ENCODE results near the gene FOXP1.

The FOXP1 gene

DNA sequence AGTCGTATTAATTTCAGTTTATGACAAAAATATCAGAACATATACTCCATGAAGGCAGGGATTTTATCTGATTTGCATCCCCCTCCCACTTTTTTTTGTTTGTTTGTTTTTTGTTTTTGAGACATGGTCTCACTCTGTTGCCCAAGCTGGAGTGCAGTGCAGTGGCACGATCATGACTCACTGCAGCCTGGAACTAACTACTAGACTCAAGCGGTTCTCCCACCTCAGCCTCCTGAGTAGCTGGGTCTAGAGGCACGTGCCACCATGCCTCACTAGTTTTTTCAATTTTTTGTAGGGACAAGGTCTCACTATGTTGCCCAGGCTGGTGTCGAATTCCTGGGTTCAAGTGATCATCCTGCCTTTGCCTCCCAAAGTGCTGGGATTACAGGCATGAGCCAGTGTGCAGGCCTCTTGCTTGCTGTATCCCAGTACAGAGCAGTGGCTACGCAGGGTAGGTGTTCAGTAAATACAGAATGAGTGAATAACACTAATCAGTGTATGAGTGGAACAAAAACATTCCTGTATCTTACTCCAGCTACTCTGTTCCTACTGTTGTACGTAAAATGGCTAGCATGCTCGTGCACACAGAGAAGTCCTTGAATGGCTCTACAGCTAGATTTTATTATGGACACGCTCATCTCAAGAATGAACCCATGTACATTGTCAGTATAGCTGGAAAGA, 272.4 kb downstream of the FOXP1 start:
- no peak overlapping the region for H3K27ac ChIP-seq

DNA sequence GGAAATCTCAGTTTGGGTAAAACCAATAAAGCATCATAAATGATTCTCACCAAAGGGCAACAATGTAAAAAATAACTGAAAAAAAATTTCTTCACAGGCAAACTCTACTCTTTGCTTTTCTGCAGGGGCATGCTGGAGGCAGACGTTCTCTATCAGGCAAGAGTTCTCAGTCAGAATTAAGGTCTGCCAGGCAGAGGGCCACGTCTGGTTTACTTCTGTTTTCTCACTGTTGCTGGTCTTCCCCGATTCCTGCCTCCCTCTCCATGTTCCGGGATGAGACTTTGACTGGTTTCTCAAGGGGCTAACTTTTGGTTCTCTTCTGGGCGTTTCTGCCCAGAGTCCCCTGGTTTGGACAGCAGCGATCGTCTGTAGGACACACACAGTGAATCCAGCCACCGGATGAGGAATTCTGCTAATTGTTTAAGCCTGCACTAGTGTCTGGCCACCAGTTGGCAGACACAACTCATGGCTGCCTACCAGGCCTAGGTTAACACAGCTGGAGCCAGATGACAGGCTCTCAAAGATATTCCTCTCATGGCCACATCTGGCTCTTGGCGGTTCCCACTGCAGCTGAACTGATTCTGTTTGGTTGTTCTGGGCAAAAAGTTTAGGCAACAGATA, 273.1 kb downstream of the FOXP1 start:
- no peak overlapping the region for H3K27ac ChIP-seq
- TF ChIP-seq, protein P1, sequence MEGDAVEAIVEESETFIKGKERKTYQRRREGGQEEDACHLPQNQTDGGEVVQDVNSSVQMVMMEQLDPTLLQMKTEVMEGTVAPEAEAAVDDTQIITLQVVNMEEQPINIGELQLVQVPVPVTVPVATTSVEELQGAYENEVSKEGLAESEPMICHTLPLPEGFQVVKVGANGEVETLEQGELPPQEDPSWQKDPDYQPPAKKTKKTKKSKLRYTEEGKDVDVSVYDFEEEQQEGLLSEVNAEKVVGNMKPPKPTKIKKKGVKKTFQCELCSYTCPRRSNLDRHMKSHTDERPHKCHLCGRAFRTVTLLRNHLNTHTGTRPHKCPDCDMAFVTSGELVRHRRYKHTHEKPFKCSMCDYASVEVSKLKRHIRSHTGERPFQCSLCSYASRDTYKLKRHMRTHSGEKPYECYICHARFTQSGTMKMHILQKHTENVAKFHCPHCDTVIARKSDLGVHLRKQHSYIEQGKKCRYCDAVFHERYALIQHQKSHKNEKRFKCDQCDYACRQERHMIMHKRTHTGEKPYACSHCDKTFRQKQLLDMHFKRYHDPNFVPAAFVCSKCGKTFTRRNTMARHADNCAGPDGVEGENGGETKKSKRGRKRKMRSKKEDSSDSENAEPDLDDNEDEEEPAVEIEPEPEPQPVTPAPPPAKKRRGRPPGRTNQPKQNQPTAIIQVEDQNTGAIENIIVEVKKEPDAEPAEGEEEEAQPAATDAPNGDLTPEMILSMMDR (conservative IDR thresholded peaks at IDR 0.05), result peak; percentile 16; the same call in 1 of the 2 replicates

More for the DNA sequence above, 272.4 kb downstream of the FOXP1 start:
- TF ChIP-seq, protein P1 (conservative IDR thresholded peaks at IDR 0.05), result no peak

DNA sequence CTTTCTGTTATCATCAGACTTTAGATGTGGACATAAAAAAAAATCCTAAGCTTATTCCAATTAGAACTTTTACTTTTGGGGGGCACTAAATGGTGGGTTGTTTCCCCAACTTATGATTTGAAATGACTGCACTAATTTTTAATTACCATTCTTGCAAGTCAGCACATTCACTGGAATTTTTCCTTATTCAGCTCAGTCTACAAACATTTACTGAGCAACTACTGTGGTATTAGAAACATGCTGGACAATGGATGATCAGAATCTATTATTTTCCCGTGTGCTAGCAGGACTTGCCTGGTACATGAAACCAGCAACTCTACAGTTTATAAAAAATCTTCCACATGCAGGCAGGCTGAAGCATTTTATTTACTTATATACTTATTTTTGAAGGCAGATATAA, 273.6 kb downstream of the FOXP1 start:
- TF ChIP-seq, protein P1 (conservative IDR thresholded peaks at IDR 0.05), result no peak
- H3K27ac ChIP-seq, result no peak overlapping the region

DNA sequence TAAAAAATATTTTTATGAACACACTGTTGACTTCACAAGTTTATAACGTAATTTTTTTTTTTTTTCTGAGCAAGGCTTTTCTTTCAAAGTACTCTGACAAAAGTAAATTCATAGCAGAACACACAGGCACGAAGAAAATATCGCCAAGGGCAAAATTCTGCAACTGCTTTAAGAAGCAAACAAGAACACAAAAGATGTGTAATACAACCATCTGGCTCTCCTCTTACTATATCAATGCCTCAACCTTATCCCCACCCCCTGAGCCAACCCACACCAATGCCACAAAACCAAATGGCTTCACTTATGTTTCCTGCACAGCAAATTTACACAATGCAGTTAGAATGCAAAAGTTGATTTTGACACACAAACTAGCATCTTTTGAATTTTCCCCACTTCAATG, 274.2 kb downstream of the FOXP1 start:
- TF ChIP-seq, protein P1 (conservative IDR thresholded peaks at IDR 0.05), result no peak
- H3K27ac ChIP-seq, result no peak overlapping the region

DNA sequence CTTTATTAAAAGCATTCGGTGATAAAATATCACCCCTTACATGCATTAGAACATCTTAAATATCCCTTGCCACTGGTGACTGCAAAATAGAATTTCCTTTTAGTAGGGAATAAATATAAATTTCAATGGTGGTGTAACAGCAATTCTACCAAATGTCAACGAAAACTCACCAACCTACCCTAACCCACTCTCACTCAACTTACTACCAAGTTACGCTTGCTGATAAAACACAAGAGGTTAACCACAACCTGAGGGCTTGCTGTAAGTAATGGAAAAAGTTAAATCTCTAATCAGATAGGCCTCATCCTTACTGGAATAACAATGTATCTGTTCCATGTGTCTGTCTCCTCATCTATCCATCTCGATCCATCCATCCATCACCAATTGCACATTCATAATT, 274.7 kb downstream of the FOXP1 start:
- H3K27ac ChIP-seq, result no peak overlapping the region
- TF ChIP-seq, protein P1 (conservative IDR thresholded peaks at IDR 0.05), result no peak

DNA sequence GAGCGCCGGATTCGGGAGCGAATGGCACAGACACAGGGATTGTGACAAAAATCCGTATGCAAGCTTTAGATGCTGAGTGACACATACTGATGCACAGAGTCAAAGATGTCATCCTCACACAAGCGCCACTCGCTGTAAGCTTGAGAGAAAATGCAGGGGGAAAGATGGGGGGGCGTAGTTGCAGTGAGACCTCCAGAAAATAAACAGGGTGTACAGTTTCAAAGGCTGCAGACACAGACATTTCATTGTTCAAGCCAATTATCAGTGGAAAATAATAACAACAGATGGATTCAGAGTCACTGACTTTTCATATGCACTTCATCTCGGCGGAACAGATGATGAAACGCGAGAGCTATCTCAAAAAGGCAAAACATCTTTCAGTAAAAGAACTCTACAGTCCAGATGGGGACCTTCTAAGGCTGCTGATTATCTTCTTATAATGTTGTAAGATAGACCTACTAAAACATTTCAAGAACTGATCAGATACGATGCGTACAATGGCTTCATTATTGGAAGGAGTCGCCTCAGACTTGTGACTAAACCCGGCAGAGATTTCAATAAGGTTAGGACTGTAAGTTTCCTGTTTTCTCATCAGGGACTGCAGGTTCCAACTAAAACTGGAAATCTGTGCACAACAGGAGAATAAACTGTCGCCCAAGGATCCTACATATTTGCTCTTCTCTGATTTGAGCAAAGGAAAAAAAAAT, 275.4 kb downstream of the FOXP1 start:
- TF ChIP-seq, protein P1 (conservative IDR thresholded peaks at IDR 0.05), result no peak
- H3K27ac ChIP-seq, result no peak overlapping the region

Measured in VCaP (cell line).